ENCODE data around the gene LRPAP1. TPM values are rescaled to one million over a fixed set of nuclear protein-coding genes. Genes with fewer than 3 reads are reported as not detected.

The LRPAP1 gene
- total RNA-seq, 4 donors from 2014 or later = 8.8 to 260 (median 164) TPM

GRCh38 chr4:3500634-3501101 lies 31.6 kb downstream of the LRPAP1 start:
- no peak for DNase-seq
- no peaks in the 10 kb centered on the region for H3K36me3 ChIP-seq
- intact Hi-C loops (cut with DNase I; ENCODE audit: low total_unique reads) = no loop called here
- H3K4me1 ChIP-seq = no peaks in the 10 kb centered on the region
- H3K4me3 ChIP-seq = no peak overlapping the region
- no peaks in the 10 kb centered on the region for H3K27me3 ChIP-seq
- H3K27ac ChIP-seq = no peak overlapping the region
- no peaks in the 10 kb centered on the region for H3K9me3 ChIP-seq
- no peak for TF ChIP-seq POLR2A (IDR thresholded peaks at IDR 0.05)
- no peak for TF ChIP-seq CTCF (IDR thresholded peaks at IDR 0.05)

GRCh38 chr4:3500111-3500510 lies 32.1 kb downstream of the LRPAP1 start:
- intact Hi-C loops (cut with DNase I; ENCODE audit: low total_unique reads) = no loop called here

GRCh38 chr4:3499710-3500109 lies 32.5 kb downstream of the LRPAP1 start:
- Histone ChIP-seq H3K27me3 (no peaks in the 10 kb centered on the region), H3K4me1 (no peaks in the 10 kb centered on the region), H3K36me3 (no peaks in the 10 kb centered on the region), H3K9me3 (no peaks in the 10 kb centered on the region), H3K4me3 (no peak overlapping the region), H3K27ac (no peak overlapping the region)
- no peak for TF ChIP-seq POLR2A (IDR thresholded peaks at IDR 0.05)
- TF ChIP-seq CTCF (IDR thresholded peaks at IDR 0.05) = no peak
- intact Hi-C loops (cut with DNase I; ENCODE audit: low total_unique reads) = no loop called here
- DNase-seq = no peak

More at GRCh38 chr4:3500111-3500510, 32.1 kb downstream of the LRPAP1 start:
- Histone ChIP-seq H3K9me3 (no peaks in the 10 kb centered on the region), H3K36me3 (no peaks in the 10 kb centered on the region), H3K27ac (no peak overlapping the region), H3K27me3 (no peaks in the 10 kb centered on the region), H3K4me3 (no peak overlapping the region), H3K4me1 (no peaks in the 10 kb centered on the region)
- no peak for TF ChIP-seq POLR2A (IDR thresholded peaks at IDR 0.05)
- TF ChIP-seq CTCF (IDR thresholded peaks at IDR 0.05) = no peak
- no peak for DNase-seq

- no peak for TF ChIP-seq POLR2A (IDR thresholded peaks at IDR 0.05)
- TF ChIP-seq CTCF (IDR thresholded peaks at IDR 0.05) = no peak
- H3K27me3 ChIP-seq = peaks cover 0 to 2% of the 10 kb centered on the region in 2 donors
- no peaks in the 10 kb centered on the region for H3K4me1 ChIP-seq
- H3K4me3 ChIP-seq = no peak overlapping the region
- H3K9me3 ChIP-seq = no peaks in the 10 kb centered on the region
- no peaks in the 10 kb centered on the region for H3K36me3 ChIP-seq
- DNase-seq = no peak
- no peak overlapping the region for H3K27ac ChIP-seq
- intact Hi-C loops (cut with DNase I; ENCODE audit: low total_unique reads) = no loop called here
Observed at GRCh38 chr4:3498901-3499510, 33.2 kb downstream of the LRPAP1 start.

- DNase-seq = no peak
- no peaks in the 10 kb centered on the region for H3K36me3 ChIP-seq
- TF ChIP-seq CTCF (IDR thresholded peaks at IDR 0.05) (no peak), POLR2A (IDR thresholded peaks at IDR 0.05) (no peak)
- H3K9me3 ChIP-seq = no peaks in the 10 kb centered on the region
- H3K4me3 ChIP-seq = no peak overlapping the region
- intact Hi-C loops (cut with DNase I; ENCODE audit: low total_unique reads) = no loop called here
- H3K27ac ChIP-seq = no peak overlapping the region
- H3K4me1 ChIP-seq = no peaks in the 10 kb centered on the region
- peaks cover 0 to 7% of the 10 kb centered on the region in 2 donors for H3K27me3 ChIP-seq
Observed at GRCh38 chr4:3498407-3498806, 33.8 kb downstream of the LRPAP1 start.

Data from uterus (tissue), 4 donors.